ENCODE results near the gene ATXN7L3.

- TF ChIP-seq SP1 (IDR thresholded peaks at IDR 0.05) (no peak), ELF4 (IDR thresholded peaks at IDR 0.05) (no peak), NFRKB (IDR thresholded peaks at IDR 0.05) (no peak), L3MBTL2 (conservative IDR thresholded peaks at IDR 0.05) (no peak), SUZ12 (IDR thresholded peaks at IDR 0.05) (no peak), FOXK2 (IDR thresholded peaks at IDR 0.05) (no peak), ARNT (IDR thresholded peaks at IDR 0.05) (no peak), PKNOX1 (IDR thresholded peaks at IDR 0.05) (no peak), TARDBP (IDR thresholded peaks at IDR 0.05) (no peak), ZNF384 (IDR thresholded peaks at IDR 0.05) (no peak), FOXM1 (IDR thresholded peaks at IDR 0.05; ENCODE audit: borderline replicate concordance) (no peak), BHLHE40 (IDR thresholded peaks at IDR 0.05; ENCODE audit: borderline replicate concordance) (no peak), FOXA1 (IDR thresholded peaks at IDR 0.05) (no peak), HDGF (IDR thresholded peaks at IDR 0.05; ENCODE audit: borderline replicate concordance) (no peak)
These were observed 25.3 kb downstream of the ATXN7L3 start for GRCh38 chr17:44174427-44174826.

Measured in HEK293T (cell line).